Small intestine (tissue), 7 donors: ENCODE results near the gene PTAFR. TPM values are rescaled to one million over a fixed set of nuclear protein-coding genes. Genes with fewer than 3 reads are reported as not detected.

Experiments used
- DNase-seq, 2 donors: peaks; one replicate each; pipeline versions ENCODE4 v3.0.0 to v3.0.0-alpha.2; 2013
- FAIRE-seq: peaks from 2 replicates; lab custom pipeline; 2012; peaks lifted over from hg19 to GRCh38; lab: Jason Lieb, UNC
- H3K27ac ChIP-seq, 3 donors: one replicate each; pipeline ENCODE4 v1.5.1; 2013; ENCODE audit warnings: low read length in 2 of 3, mild to moderate bottlenecking in 2 of 3, control low read depth in 1 of 3, inconsistent platforms in 1 of 3, low read depth in 1 of 3, moderate library complexity in 1 of 3
- H3K27me3 ChIP-seq, 3 donors: one replicate each; pipeline ENCODE4 v1.6.1; 2013; ENCODE audit warnings: low read length in 3 of 3, inconsistent platforms in 1 of 3; ENCODE audit not compliant: control insufficient read depth in 3 of 3, insufficient read depth in 3 of 3
- H3K36me3 ChIP-seq, 3 donors: one replicate each; pipeline ENCODE4 v1.6.1; 2013; ENCODE audit warnings: low read length in 3 of 3, inconsistent platforms in 1 of 3, low read depth in 1 of 3, mild to moderate bottlenecking in 1 of 3, moderate library complexity in 1 of 3; ENCODE audit not compliant: control insufficient read depth in 3 of 3, insufficient read depth in 2 of 3
- H3K4me1 ChIP-seq, 3 donors: one replicate each; pipeline ENCODE4 v1.6.1; 2013; ENCODE audit warnings: low read length in 2 of 3, inconsistent platforms in 1 of 3, low read depth in 1 of 3, mild to moderate bottlenecking in 1 of 3, moderate library complexity in 1 of 3; ENCODE audit not compliant: control insufficient read depth in 3 of 3, insufficient read depth in 2 of 3
- H3K4me3 ChIP-seq, 3 donors: one replicate each; pipeline ENCODE4 v1.5.1; 2013; ENCODE audit warnings: low read length in 3 of 3, control low read depth in 1 of 3, inconsistent platforms in 1 of 3, low read depth in 1 of 3, mild to moderate bottlenecking in 1 of 3, moderate library complexity in 1 of 3
- H3K9me3 ChIP-seq, 2 donors: one replicate each; pipeline ENCODE4 v1.6.1; 2013; ENCODE audit warnings: low read depth in 1 of 2, low read length in 1 of 2; ENCODE audit not compliant: control insufficient read depth in 2 of 2, insufficient read depth in 1 of 2
- WGBS, 3 donors: extraction: QIAGEN DNeasy Blood & Tissue Kit; methylation state at CpG; one replicate each; pipeline ENCODE4 v1.1.7; 2013; 5-methylcytosine and 5-hydroxymethylcytosine counted together
- polyA plus RNA-seq, 4 donors: library from polyadenylated mRNA; stranded (reverse) in 3 of 4; unstranded in 1 of 4; fragments of 200-250 nt in 3 of 4; fragments of 120-200 nt in 1 of 4; gene quantifications; one replicate each; pipeline versions ENCODE4 v1.2.1 to v1.2.3, GENCODE V29; 2013
- donor health status: healthy with polysubstance abuse.
- donor health status: control.
- donor health status: control.
- donor health status: Bipolar disorder and iron deficiency.
- donor health status: healthy.

PTAFR gene
- polyA plus RNA-seq, 4 donors: 1.1 to 5.2 (median 2.6) TPM

GRCh38 chr1:28126783-28127490, 49.6 kb downstream of the PTAFR start:
- Histone ChIP-seq H3K4me3 (no peak overlapping the region), H3K36me3 (no peaks in the 10 kb centered on the region), H3K4me1 (no peaks in the 10 kb centered on the region), H3K27ac (no peak overlapping the region), H3K27me3 (peaks cover 0 to 4% (median 0%) of the 10 kb centered on the region in 3 donors), H3K9me3 (no peaks in the 10 kb centered on the region)
- DNase-seq (no peak), FAIRE-seq (no peak)
- 69 to 74% (median 70%) methylated on average over 5 of the region's 5 CpGs for WGBS, 3 donors

DNA sequence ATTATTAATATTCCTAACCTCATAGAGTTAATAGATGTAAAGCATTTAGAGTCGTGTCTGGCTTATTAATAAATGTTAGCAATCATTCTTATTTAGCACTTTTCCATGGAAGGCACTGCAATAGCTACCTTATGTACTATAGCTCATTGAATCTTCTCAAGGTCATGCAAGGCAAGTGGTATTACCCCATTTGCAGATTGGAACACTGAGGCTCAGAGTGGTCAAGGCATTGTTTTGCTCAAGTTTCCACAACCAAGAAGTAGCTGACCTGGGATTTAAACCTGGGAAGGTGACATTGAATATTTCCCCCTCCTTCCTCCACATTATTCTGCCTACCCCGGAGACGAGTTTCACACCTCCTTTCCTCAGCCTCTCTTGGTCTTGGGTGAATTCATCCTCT, 50.3 kb downstream of the PTAFR start:
- H3K27ac ChIP-seq: no peak overlapping the region
- 66 to 80% (median 78%) methylated on average over 3 of the region's 3 CpGs for WGBS, 3 donors

GRCh38 chr1:28123461-28123961, 53.0 kb downstream of the PTAFR start:
- Histone ChIP-seq H3K27me3 (peaks cover 0 to 4% (median 0%) of the 10 kb centered on the region in 3 donors), H3K4me1 (no peaks in the 10 kb centered on the region), H3K36me3 (no peaks in the 10 kb centered on the region), H3K27ac (no peak overlapping the region), H3K9me3 (no peaks in the 10 kb centered on the region), H3K4me3 (no peak overlapping the region)
- FAIRE-seq: no peak
- DNase-seq: no peak
- 58 to 64% (median 58%) methylated on average over 4 of the region's 4 CpGs for WGBS, 3 donors

More for the DNA sequence above, 50.3 kb downstream of the PTAFR start:
- Histone ChIP-seq H3K36me3 (no peaks in the 10 kb centered on the region), H3K4me3 (no peak overlapping the region), H3K27me3 (peaks cover 0 to 4% (median 0%) of the 10 kb centered on the region in 3 donors), H3K9me3 (no peaks in the 10 kb centered on the region), H3K4me1 (no peaks in the 10 kb centered on the region)
- FAIRE-seq (no peak), DNase-seq (no peak)

- Histone ChIP-seq H3K36me3 (no peaks in the 10 kb centered on the region), H3K27ac (no peak overlapping the region), H3K4me3 (no peak overlapping the region), H3K4me1 (no peaks in the 10 kb centered on the region), H3K27me3 (no peaks in the 10 kb centered on the region), H3K9me3 (no peaks in the 10 kb centered on the region)
- FAIRE-seq (no peak), DNase-seq (no peak)
- 83 to 94% (median 88%) methylated on average over 3 of the region's 3 CpGs for WGBS, 3 donors
Measured at GRCh38 chr1:28122183-28122582, 54.3 kb downstream of the PTAFR start.

DNA sequence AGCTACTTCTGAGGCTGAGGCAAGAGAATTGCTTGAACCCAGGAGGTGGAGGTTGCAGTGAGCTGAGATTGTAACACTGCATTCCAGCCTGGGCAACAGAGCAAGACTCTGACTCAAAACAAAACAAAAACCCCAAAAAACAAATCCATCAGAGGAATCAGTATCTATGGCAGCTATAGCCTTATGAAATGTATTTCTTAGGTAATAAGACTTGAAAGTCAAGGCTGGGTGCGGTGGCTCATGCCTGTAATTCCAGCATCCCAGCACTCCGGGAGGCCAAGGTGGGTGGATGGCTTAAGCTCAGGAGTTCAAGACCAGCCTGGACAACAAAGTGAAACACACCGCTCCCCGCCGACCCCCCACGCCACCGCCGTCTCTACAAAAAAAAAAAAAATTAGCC, 56.9 kb downstream of the PTAFR start:
- no peak overlapping the region for H3K27ac ChIP-seq
- DNase-seq (no peak), FAIRE-seq (no peak)
- no peak overlapping the region for H3K4me3 ChIP-seq
- no peaks in the 10 kb centered on the region for H3K9me3 ChIP-seq
- WGBS, 3 donors: 89 to 97% (median 96%) methylated on average over 8 of the region's 8 CpGs
- no peaks in the 10 kb centered on the region for H3K27me3 ChIP-seq
- H3K4me1 ChIP-seq: no peaks in the 10 kb centered on the region
- no peaks in the 10 kb centered on the region for H3K36me3 ChIP-seq

- Histone ChIP-seq H3K9me3 (no peaks in the 10 kb centered on the region), H3K4me1 (no peaks in the 10 kb centered on the region), H3K27ac (no peak overlapping the region), H3K4me3 (no peak overlapping the region), H3K36me3 (no peaks in the 10 kb centered on the region), H3K27me3 (no peaks in the 10 kb centered on the region)
- FAIRE-seq (no peak), DNase-seq (no peak)
- 82 to 84% (median 83%) methylated on average over 5 of the region's 5 CpGs for WGBS, 3 donors
Measured at GRCh38 chr1:28118640-28119307, 57.7 kb downstream of the PTAFR start.

DNA sequence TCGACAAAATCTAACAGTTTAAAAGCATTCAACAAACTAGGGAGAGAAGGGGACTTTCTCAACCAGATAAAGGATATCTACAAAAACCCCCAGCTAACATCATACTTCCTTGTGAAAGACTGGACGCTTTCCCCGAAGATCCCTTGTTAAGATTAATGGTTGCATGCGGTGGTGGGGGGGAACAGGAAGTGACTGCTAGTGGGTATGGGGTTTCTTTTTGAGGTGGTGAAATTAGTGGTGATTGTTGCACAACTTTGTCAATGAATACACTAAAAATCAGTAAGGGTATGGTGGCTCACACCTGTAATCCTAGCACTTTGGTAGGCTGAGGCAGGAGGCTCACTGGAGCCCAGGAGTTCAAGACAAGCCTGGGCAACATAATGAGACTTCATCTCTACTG, 61.2 kb downstream of the PTAFR start:
- Histone ChIP-seq H3K9me3 (no peaks in the 10 kb centered on the region), H3K27me3 (no peaks in the 10 kb centered on the region), H3K36me3 (no peaks in the 10 kb centered on the region), H3K4me1 (peaks cover 0 to 3% (median 2%) of the 10 kb centered on the region in 3 donors), H3K27ac (no peak overlapping the region), H3K4me3 (no peak overlapping the region)
- no peak for FAIRE-seq
- DNase-seq: no peak
- WGBS, 3 donors: 43 to 58% (median 44%) methylated on average over 4 of the region's 4 CpGs

DNA sequence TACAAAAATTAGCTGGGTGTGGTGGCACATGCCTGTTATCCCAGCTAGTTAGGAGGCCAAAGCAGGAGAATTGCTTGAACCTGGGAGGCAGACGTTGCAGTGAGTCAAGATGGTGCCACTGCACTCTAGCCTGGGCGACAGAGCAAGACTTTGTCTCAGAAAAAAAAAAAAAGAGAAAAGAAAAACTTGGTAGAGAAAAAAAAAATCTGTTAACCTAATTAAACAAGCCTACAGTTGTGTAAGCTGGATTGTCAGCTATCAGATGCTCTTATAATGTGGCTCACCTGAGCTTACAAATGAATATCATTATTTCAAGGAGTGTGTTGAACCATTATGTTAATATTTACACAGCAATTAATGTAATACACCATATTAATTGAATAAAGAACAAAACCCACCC, 61.6 kb downstream of the PTAFR start:
- 82 to 91% (median 88%) methylated on average over 2 of the region's 2 CpGs for WGBS, 3 donors
- H3K27ac ChIP-seq: no peak overlapping the region
- H3K27me3 ChIP-seq: no peaks in the 10 kb centered on the region
- H3K9me3 ChIP-seq: no peaks in the 10 kb centered on the region
- no peak overlapping the region for H3K4me3 ChIP-seq
- no peaks in the 10 kb centered on the region for H3K36me3 ChIP-seq
- DNase-seq (no peak), FAIRE-seq (no peak)
- H3K4me1 ChIP-seq: peaks cover 0 to 3% (median 2%) of the 10 kb centered on the region in 3 donors
